ENCODE data around the gene DOCK10. TPM values are rescaled to one million over a fixed set of nuclear protein-coding genes. Genes with fewer than 3 reads are reported as not detected.

DOCK10 gene
- total and polyA plus RNA-seq, 2 donors (not counting 1 experiment from before 2014, with no cell fraction given), result 49.5 to 139 TPM

GRCh38 chr2:224776795-224777558, 265.3 kb downstream of the DOCK10 start:
- no peak for ATAC-seq (ENCODE audit: low read depth)
- ChIA-PET CTCF (interaction anchor here (0.9 to 5.2 kb wide), 20 partner anchors 8 to 783 kb away, joined by 3 to 64 read pairs (median 6); no protein-coding TSS in a partner anchor), POLR2A (interaction anchor here (0.7 kb wide), 1 partner anchor 191 kb away, joined by 3 read pairs; the partner anchor contains the start of gene CUL3)
- 95% methylated on average over 5 of the region's 6 CpGs for WGBS (ENCODE audit: insufficient coverage)
- Histone ChIP-seq H3K36me3 (replicated peaks in 1 of 2; ENCODE audit: control extremely low read depth in 1 of 2, control insufficient read depth in 1 of 2, extremely low read depth in 1 of 2, insufficient read depth in 2 of 2, low read length in 1 of 2) (peaks cover 0 to 55% of the 10 kb centered on the region in 2 experiments), H3K27me3 (replicated peaks in 1 of 4; ENCODE audit: control extremely low read depth in 1 of 4, control insufficient read depth in 3 of 4, insufficient read depth in 4 of 4, low read length in 3 of 4) (no peaks in the 10 kb centered on the region), H3K4me1 (ENCODE audit: control insufficient read depth in 2 of 2, insufficient read depth in 2 of 2, low read length in 2 of 2) (no peaks in the 10 kb centered on the region), H3K4me3 (ENCODE audit: control extremely low read depth in 1 of 5, extremely low read depth in 1 of 5, insufficient read depth in 1 of 5, low read depth in 2 of 5, low read length in 4 of 5) (no peak overlapping the region), H3K79me2 (ENCODE audit: control insufficient read depth, insufficient read depth, low read length) (no peaks in the 10 kb centered on the region), H2AFZ (ENCODE audit: insufficient read depth, low read depth, low read length, poor library complexity, severe bottlenecking) (no peak overlapping the region), H3K27ac (ENCODE audit: low read length in 2 of 2) (no peak overlapping the region), H4K20me1 (ENCODE audit: control insufficient read depth, insufficient read depth, low read length, poor library complexity, severe bottlenecking) (no peaks in the 10 kb centered on the region), H3K9ac (ENCODE audit: low read length) (no peak overlapping the region), H3K9me3 (ENCODE audit: control extremely low read depth in 1 of 3, control insufficient read depth in 2 of 3, insufficient read depth in 1 of 3, low read length in 2 of 3) (no peaks in the 10 kb centered on the region), H3K4me2 (replicated peaks; ENCODE audit: low read depth, low read length, poor library complexity, severe bottlenecking) (no peak overlapping the region)
- Mint-ChIP-seq H3K9me3 (ENCODE audit: insufficient read depth) (no peaks in the 10 kb centered on the region), H3K4me3 (no peak overlapping the region), H3K4me1 (no peaks in the 10 kb centered on the region), H3K27ac (no peak overlapping the region), H3K27me3 (no peaks in the 10 kb centered on the region)
- DNase-seq, result no peak
- intact Hi-C loops (cut with micrococcal nuclease), result no loop called here
- no peak for TF ChIP-seq EZH2 (IDR thresholded peaks at IDR 0.05; ENCODE audit: borderline replicate concordance, insufficient read depth, low read depth, low read length, poor library complexity, severe bottlenecking)
- no peak for TF ChIP-seq CTCF (IDR thresholded peaks at IDR 0.05)

DNA sequence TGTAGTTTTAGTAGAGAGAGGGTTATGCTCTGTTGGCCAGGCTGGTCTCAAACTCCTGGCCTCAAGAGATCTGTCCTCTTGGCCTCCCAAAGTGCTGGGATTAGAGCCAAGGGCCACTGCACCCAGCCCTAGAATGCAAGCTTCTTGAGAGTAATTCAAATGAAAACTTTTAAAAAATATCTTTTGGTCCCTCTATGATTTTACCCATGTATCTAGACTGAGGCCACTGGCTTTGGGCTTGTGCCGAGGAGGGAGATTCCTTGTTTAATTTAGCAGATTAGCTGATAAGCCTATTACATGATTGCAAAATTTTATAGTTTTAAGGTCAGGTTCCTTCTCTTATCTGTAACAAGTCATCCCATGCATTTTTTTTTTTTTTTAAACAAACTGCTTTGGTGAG, 266.6 kb downstream of the DOCK10 start:
- Histone ChIP-seq H3K9me3 (ENCODE audit: control extremely low read depth in 1 of 3, control insufficient read depth in 2 of 3, insufficient read depth in 1 of 3, low read length in 2 of 3) (no peaks in the 10 kb centered on the region), H3K79me2 (ENCODE audit: control insufficient read depth, insufficient read depth, low read length) (no peaks in the 10 kb centered on the region), H4K20me1 (ENCODE audit: control insufficient read depth, insufficient read depth, low read length, poor library complexity, severe bottlenecking) (no peaks in the 10 kb centered on the region), H3K4me2 (replicated peaks; ENCODE audit: low read depth, low read length, poor library complexity, severe bottlenecking) (no peak overlapping the region), H2AFZ (ENCODE audit: insufficient read depth, low read depth, low read length, poor library complexity, severe bottlenecking) (no peak overlapping the region), H3K9ac (ENCODE audit: low read length) (no peak overlapping the region), H3K27me3 (replicated peaks in 1 of 4; ENCODE audit: control extremely low read depth in 1 of 4, control insufficient read depth in 3 of 4, insufficient read depth in 4 of 4, low read length in 3 of 4) (no peaks in the 10 kb centered on the region), H3K36me3 (replicated peaks in 1 of 2; ENCODE audit: control extremely low read depth in 1 of 2, control insufficient read depth in 1 of 2, extremely low read depth in 1 of 2, insufficient read depth in 2 of 2, low read length in 1 of 2) (peaks cover 0 to 60% of the 10 kb centered on the region in 2 experiments), H3K4me3 (ENCODE audit: control extremely low read depth in 1 of 5, extremely low read depth in 1 of 5, insufficient read depth in 1 of 5, low read depth in 2 of 5, low read length in 4 of 5) (no peak overlapping the region), H3K4me1 (ENCODE audit: control insufficient read depth in 2 of 2, insufficient read depth in 2 of 2, low read length in 2 of 2) (no peaks in the 10 kb centered on the region), H3K27ac (ENCODE audit: low read length in 2 of 2) (no peak overlapping the region)
- DNase-seq, result no peak
- no peak overlapping the region for H3K4me3 Mint-ChIP-seq
- no peak for ATAC-seq (ENCODE audit: low read depth)
- CTCF ChIA-PET, result interaction anchor here (1.1 to 4.7 kb wide), 7 partner anchors 8 to 417 kb away, joined by 3 to 64 read pairs (median 11); no protein-coding TSS in a partner anchor
- no CpG with 5 or more reads among the region's 1 CpG for WGBS (ENCODE audit: insufficient coverage)
- no peaks in the 10 kb centered on the region for H3K9me3 Mint-ChIP-seq (ENCODE audit: insufficient read depth)
- POLR2A ChIA-PET, result no interaction called here
- intact Hi-C loops (cut with micrococcal nuclease), result no loop called here
- H3K4me1 Mint-ChIP-seq, result peaks cover 2% of the 10 kb centered on the region
- no peaks in the 10 kb centered on the region for H3K27me3 Mint-ChIP-seq
- H3K27ac Mint-ChIP-seq, result no peak overlapping the region
- TF ChIP-seq CTCF (IDR thresholded peaks at IDR 0.05) (no peak), EZH2 (IDR thresholded peaks at IDR 0.05; ENCODE audit: borderline replicate concordance, insufficient read depth, low read depth, low read length, poor library complexity, severe bottlenecking) (no peak)
